ENCODE measurements around the gene PFDN4. TPM values are rescaled to one million over a fixed set of nuclear protein-coding genes. Genes with fewer than 3 reads are reported as not detected.

The PFDN4 gene
- total and polyA plus RNA-seq, 10 donors, result 14.1 to 74.4 (median 58.0) TPM

DNA sequence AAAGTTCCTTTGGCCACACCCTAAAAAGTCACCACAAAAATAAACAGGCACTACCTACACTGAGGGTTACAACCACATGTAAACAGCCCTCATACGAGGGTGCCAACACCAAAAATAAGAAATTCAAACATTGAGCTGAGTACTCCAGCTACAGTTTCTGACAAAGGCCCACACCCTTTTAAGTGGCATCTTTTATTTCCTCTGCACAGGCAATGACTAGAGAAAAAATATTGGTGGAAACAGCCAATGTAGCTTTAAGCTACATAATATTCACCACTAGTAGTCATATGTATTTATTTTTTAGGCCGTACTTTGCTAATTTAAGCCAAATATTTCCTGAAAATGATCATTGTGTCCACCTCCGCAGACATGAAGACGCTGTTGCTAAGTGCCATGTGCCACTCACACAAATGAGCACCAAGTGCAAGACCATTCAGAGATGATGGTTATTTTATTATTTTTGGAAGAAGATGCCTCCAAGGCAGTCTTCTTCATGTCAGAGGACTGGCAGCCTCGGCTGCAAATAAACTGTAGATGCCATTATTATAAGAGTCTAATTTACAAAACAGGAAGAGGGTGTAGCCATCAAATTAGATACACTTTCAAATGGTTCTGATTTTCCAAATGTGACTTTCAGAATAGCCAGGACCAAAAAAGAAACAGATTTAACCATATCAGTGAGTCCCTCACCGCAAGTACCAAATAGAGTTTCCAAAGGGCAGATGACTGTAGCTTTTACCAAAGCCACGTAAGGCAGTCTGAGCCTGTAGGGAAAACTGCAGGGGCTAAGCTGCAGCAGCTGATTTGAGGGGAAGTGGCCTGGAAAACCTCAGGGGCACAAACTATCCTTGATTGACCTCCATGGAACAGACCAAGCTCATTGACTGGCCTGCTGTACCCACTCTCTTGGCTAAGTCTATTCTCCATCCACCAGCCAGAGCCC is 47.6 kb upstream of the PFDN4 start:
- Histone ChIP-seq H3K27ac (no peak overlapping the region), H3K4me1 (no peaks in the 10 kb centered on the region), H3K27me3 (replicated peaks in 1 of 7) (peaks cover 0 to 57% (median 3%) of the 10 kb centered on the region in 7 donors), H3K9me3 (no peaks in the 10 kb centered on the region), H3K4me3 (no peak overlapping the region), H3K36me3 (no peaks in the 10 kb centered on the region)
- no peak for DNase-seq
- intact Hi-C loops (cut with DNase I; ENCODE audit: low total_unique reads), result no loop called here
- TF ChIP-seq, protein P1, sequence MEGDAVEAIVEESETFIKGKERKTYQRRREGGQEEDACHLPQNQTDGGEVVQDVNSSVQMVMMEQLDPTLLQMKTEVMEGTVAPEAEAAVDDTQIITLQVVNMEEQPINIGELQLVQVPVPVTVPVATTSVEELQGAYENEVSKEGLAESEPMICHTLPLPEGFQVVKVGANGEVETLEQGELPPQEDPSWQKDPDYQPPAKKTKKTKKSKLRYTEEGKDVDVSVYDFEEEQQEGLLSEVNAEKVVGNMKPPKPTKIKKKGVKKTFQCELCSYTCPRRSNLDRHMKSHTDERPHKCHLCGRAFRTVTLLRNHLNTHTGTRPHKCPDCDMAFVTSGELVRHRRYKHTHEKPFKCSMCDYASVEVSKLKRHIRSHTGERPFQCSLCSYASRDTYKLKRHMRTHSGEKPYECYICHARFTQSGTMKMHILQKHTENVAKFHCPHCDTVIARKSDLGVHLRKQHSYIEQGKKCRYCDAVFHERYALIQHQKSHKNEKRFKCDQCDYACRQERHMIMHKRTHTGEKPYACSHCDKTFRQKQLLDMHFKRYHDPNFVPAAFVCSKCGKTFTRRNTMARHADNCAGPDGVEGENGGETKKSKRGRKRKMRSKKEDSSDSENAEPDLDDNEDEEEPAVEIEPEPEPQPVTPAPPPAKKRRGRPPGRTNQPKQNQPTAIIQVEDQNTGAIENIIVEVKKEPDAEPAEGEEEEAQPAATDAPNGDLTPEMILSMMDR (IDR thresholded peaks at IDR 0.05 in 8 of 11, conservative IDR thresholded peaks at IDR 0.05 in 3 of 11), result no peak
- TF ChIP-seq POLR2A (IDR thresholded peaks at IDR 0.05) (no peak), POLR2AphosphoS5 (IDR thresholded peaks at IDR 0.05) (no peak)
- 70 to 84% (median 79%) methylated on average over 7 of the region's 7 CpGs for WGBS, 5 donors

DNA sequence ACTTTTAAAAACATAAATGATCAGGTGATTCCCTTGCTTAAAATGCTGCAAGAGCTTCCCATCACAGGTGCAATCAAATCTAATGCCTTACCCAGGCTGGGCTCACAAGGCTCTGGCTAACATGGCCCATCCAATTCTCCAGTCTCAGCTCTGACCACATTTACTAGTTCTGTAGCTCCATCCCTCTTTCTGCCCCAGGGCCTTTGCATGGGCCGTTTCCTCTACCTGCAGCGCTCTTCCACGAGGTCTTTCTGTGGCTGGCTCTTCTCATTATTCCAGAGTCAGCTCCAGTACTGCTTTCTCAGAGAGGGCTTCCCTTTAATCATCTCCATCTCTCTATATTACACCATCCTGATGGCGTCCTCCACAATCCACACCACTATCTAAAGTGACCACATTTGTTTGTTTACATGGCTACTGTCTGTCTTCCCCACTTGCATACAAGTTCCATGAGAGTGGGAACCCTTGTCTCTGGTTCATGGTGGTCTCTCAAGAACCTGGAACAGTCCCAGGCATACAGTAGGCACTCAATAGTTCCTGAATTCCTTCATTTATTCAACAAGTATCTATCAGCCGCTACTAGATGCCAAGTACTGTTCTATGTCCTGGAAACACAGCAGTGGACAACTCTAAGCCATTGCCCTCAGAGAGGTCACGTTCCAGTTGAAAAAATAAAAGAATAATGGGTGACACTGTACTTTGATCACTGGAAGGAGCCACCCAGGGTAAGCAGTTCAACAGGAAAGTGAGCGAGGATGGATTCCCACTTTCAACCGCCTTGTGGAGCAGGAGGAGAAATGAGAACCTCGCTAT is 46.7 kb upstream of the PFDN4 start:
- TF ChIP-seq, protein P1 (IDR thresholded peaks at IDR 0.05 in 8 of 11, conservative IDR thresholded peaks at IDR 0.05 in 3 of 11), result no peak
- Histone ChIP-seq H3K9me3 (no peaks in the 10 kb centered on the region), H3K36me3 (no peaks in the 10 kb centered on the region), H3K4me3 (no peak overlapping the region), H3K27me3 (replicated peaks in 1 of 7) (peaks cover 0 to 61% (median 3%) of the 10 kb centered on the region in 7 donors), H3K27ac (no peak overlapping the region), H3K4me1 (no peaks in the 10 kb centered on the region)
- WGBS, 5 donors, result 80 to 87% (median 83%) methylated on average over 9 of the region's 9 CpGs
- intact Hi-C loops (cut with DNase I; ENCODE audit: low total_unique reads), result no loop called here
- no peak for DNase-seq

DNA sequence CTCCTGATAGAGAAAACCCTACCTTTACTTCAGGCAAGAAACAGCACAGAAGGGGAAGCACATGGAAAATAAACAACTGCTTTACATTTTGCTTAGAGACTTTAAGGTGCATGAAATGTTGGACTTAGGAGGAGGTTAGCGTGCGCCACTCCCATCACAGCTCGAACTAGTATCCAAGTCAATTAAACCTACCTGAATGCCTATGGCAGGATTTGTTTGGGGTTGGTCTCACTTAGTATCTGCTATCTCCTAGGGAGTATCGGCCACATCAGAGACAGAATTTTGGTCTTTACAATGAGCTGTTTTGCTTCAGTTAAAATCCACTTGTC is 46.1 kb upstream of the PFDN4 start:
- Histone ChIP-seq H3K27me3 (replicated peaks in 1 of 7) (peaks cover 0 to 63% (median 3%) of the 10 kb centered on the region in 7 donors), H3K9me3 (no peaks in the 10 kb centered on the region), H3K36me3 (no peaks in the 10 kb centered on the region), H3K27ac (no peak overlapping the region), H3K4me1 (no peaks in the 10 kb centered on the region), H3K4me3 (no peak overlapping the region)
- DNase-seq, result no peak
- no peak for TF ChIP-seq POLR2AphosphoS5 (IDR thresholded peaks at IDR 0.05)
- no peak for TF ChIP-seq POLR2A (IDR thresholded peaks at IDR 0.05)
- TF ChIP-seq, protein P1 (IDR thresholded peaks at IDR 0.05 in 8 of 11, conservative IDR thresholded peaks at IDR 0.05 in 3 of 11), result no peak
- intact Hi-C loops (cut with DNase I; ENCODE audit: low total_unique reads), result no loop called here
- WGBS, 5 donors, result 88 to 96% (median 93%) methylated on average over 4 of the region's 4 CpGs
